ENCODE data around the gene CXADR.

GRCh38 chr21:17469727-17470126 lies 43.1 kb upstream of the CXADR start:
- TF ChIP-seq, protein P1, sequence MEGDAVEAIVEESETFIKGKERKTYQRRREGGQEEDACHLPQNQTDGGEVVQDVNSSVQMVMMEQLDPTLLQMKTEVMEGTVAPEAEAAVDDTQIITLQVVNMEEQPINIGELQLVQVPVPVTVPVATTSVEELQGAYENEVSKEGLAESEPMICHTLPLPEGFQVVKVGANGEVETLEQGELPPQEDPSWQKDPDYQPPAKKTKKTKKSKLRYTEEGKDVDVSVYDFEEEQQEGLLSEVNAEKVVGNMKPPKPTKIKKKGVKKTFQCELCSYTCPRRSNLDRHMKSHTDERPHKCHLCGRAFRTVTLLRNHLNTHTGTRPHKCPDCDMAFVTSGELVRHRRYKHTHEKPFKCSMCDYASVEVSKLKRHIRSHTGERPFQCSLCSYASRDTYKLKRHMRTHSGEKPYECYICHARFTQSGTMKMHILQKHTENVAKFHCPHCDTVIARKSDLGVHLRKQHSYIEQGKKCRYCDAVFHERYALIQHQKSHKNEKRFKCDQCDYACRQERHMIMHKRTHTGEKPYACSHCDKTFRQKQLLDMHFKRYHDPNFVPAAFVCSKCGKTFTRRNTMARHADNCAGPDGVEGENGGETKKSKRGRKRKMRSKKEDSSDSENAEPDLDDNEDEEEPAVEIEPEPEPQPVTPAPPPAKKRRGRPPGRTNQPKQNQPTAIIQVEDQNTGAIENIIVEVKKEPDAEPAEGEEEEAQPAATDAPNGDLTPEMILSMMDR (IDR thresholded peaks at IDR 0.05): no peak
- TF ChIP-seq POLR2AphosphoS5 (IDR thresholded peaks at IDR 0.05) (no peak), POLR2A (IDR thresholded peaks at IDR 0.05) (no peak), EP300 (IDR thresholded peaks at IDR 0.05) (no peak)
